Activated T-helper 1 cell treated with Interleukin-2 at 50 U/mL for 16 hours (primary cell): ENCODE measurements around the gene RHOJ.

ENCODE experiments used
- DNase-seq: peaks from one replicate; pipeline ENCODE4 v3.0.0-alpha.2; 2020; ENCODE audit warnings: low read depth

Gene RHOJ

DNA sequence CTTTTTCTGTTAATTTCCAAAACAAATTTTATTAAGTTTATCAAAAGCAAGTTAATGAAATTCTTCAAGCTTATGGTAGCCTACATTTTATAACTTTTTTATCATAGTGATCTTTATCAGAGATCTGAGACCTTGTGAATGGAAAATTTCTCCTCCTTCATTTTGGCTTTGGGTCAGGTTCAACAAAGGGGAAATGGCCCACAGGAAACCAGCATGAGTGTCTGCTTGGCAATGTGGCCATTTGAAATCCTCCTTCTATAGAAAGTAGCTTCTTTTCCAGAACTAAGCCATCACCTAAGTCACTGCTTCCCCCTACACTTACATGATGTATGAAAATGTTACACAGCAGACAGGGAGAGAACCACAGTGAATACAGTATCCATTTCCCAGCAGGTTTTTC is 1.6 kb downstream of the RHOJ start:
- DNase-seq = no peak

GRCh38 chr14:63209160-63209559 is 4.9 kb downstream of the RHOJ start:
- no peak for DNase-seq

DNA sequence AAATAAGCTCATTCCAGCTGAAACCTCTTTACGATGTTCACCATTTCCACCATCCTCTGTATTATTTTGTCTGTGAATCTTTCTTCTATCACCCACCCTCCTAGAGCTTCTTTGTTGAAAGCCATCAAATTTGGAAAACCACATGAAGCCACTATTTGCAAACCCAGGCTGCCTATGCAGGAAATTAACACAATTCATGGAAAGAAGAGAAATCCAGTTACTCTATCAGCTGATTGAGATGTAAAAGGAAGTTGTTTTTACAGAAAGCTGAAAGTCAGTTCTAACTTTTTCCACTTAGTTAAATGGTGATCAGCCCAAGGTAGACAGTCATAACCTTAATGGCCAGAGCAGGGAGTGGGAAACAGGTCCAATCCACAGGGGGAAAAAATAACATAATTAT is 6.6 kb downstream of the RHOJ start:
- DNase-seq = no peak

GRCh38 chr14:63212209-63212608 is 8.0 kb downstream of the RHOJ start:
- DNase-seq = no peak

DNA sequence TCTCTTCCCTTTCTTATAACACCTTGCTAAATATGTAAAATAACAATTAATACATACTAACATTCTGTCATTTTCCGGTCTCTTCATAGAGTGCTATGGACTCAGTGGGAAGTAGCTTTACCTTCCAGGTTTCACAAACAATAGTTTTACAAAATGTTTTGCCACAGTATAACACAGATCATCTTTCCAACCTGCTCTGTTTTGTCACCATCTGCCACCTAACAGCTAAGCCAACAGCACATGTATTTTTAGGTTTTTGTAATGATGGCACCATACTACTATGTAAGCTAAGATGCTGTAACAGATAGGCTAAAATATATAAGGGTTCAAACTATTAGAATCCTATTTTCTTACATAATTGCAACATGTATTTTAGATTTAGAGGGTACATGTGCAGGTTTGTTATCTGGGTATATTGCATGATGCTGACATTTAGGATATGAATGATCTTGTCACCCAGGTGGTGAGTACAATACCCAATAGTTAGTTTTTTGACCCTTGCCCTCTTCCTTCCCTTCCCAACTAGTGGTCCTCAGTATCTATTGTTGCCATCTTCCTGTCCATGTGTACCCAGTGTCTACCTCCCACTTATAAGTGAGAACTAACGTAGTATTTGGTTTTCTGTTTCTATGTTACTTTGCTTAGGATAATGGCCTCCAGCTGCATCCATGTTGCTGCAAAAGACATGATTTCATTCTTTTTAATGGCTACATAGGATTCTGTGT is 8.7 kb downstream of the RHOJ start:
- DNase-seq = no peak

GRCh38 chr14:63214417-63215196 is 10.4 kb downstream of the RHOJ start:
- no peak for DNase-seq

GRCh38 chr14:63220526-63220925 is 16.3 kb downstream of the RHOJ start:
- no peak for DNase-seq

DNA sequence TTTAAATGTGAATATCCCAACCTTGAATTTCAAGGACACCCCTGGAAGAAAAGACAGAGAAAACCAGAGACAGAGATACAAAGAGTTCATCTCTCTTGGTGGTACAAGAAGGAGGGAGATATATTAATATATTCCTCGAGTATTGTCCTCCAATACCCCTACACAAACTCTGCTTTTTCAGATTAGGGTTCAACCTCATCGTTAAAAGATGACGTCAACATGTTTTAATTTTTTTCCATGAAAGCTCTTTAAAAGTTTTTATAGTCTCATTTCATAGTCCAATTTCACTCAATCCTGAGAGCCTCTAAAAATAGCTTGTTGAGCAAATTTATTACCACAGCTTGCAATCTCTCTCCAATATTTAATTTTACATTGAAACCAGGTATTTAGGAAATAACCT is 19.4 kb downstream of the RHOJ start:
- DNase-seq = no peak

DNA sequence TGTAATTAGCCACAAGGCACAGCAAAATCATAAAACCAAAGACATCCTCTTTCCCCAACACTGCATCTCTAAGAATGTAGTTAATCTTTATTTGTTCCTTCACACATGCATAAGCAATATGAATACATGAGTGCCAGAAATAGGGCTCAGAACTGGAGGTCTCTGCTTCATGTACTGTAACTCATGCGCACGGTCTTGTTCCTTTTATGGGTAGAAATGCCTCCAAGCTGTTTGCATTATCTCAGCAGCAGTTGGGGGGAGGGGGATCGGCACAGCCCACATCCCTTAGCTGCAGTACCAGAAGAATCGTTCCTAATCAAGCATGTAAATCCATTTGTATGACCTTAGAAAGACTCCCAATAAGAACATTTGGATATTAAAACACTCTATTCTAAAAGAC is 20.0 kb downstream of the RHOJ start:
- no peak for DNase-seq

- DNase-seq = no peak
Measured at GRCh38 chr14:63228217-63228616, 24.0 kb downstream of the RHOJ start.

DNA sequence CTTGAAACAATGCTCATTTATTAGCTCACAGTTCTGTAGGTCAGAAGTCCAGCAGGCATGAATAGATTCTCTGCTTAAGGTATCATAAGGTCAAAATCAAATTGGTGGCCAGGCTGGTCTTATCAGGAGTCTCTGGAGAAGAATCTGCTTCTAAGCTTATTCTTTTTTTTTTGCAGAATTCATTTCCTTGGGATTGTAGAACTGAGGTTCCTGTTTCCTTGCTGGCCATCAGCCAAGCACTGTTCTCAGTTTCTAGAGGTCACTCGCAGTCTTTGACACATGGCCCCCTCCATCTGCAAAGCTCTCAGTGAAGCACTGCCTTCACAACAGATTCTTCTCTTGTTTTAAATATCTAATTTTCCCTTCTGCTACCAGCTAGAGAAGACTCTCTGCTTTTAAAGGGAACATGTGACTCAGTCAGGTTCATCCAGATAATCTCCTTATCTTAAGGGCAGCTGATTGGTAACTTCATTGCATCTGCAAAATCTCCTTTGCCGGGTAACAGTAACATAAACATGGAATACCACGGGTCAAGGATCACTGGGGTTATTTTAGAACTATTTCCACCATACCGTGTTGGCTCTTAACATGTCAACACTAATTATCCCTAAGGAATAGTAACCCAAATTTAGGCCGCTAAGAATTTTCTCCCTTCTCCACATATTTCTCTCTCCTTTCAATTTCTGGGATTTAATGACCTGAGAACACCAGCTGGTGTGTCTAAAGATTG is 25.3 kb downstream of the RHOJ start:
- DNase-seq = no peak

DNA sequence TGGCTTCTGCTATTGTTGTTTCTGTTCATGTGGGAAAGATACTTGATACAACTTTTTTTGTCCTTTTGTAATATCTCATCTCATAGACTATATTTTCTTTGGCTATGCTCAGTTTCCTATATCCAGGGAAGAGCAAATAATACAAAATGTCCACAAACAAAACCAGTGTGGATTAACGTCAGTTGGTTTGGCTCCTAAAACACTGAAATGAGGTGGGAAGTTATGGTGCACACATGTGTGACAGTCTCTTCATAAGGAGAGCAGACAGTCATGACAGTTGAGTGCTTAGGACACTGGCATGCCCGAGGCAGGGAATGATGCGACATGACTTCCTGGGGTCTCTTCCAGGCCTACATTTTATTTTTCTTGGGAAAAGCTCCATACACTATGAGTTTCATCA is 27.5 kb downstream of the RHOJ start:
- no peak for DNase-seq

DNA sequence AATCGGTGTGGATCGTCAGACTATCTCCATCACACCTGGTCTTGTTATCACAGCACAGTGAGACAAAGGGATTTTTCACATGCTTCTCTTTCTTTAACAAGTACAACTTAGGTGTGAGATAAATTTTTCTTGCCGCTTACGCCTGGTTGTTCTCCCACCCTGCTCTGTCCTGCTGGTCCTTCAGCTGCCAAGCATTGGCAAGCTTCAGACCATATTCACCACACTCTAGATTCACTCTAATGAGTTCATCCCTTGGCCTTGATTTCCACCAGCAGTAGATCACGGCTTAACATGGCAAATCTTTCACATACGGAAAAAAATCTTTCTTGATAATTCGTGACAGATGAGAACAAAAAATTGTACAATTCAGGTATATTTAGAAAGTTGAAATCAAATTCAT is 33.5 kb downstream of the RHOJ start:
- no peak for DNase-seq

- DNase-seq = no peak
Measured at GRCh38 chr14:63240221-63240620, 36.0 kb downstream of the RHOJ start.

GRCh38 chr14:63241096-63241495 is 36.9 kb downstream of the RHOJ start:
- no peak for DNase-seq

- DNase-seq = no peak
Measured at GRCh38 chr14:63243646-63244045, 39.4 kb downstream of the RHOJ start.

- no peak for DNase-seq
Measured at GRCh38 chr14:63245893-63246292, 41.6 kb downstream of the RHOJ start.

- DNase-seq = no peak
Measured at GRCh38 chr14:63248211-63248610, 44.0 kb downstream of the RHOJ start.

DNA sequence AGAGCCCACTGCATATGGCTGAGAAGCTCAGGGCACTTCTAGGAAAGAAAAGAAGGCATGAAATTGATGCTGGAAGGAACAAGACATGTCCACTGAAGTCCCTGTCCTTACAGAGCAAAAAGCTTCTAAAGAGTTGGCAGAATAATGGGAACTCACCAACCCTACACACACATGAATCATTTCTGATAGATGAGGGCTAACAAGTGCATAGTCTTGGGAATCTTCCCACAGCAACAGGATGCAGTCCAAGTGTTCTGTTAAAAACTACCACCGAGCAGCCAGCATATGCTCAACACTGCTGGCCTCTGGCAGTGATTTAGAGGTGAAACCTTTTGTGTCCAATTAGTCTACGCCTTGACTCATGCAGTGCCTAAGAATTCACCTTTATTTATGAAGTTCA is 44.8 kb downstream of the RHOJ start:
- DNase-seq = no peak

- DNase-seq = no peak
Measured at GRCh38 chr14:63257299-63257698, 53.1 kb downstream of the RHOJ start.

GRCh38 chr14:63262446-63262845 is 58.2 kb downstream of the RHOJ start:
- no peak for DNase-seq

DNA sequence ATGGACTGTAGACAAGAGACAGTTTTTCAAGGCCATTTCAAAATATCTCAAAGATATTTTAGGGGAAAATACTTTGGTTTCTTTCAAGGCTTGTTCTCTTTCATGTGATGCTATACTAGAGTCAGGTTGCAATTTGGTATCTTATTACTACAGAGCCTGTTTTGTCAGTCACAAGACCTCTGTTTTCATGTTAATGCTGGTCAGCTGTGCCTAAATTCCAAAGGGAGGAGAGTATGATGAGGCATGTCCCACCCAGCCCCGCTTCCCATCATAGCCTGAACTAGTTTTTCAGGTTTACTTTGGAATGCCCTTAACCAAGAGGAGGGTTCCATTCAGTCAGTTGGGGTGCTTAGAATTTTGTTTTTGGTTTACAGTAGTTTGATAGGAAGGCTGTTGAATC is 61.9 kb downstream of the RHOJ start:
- DNase-seq = no peak

DNA sequence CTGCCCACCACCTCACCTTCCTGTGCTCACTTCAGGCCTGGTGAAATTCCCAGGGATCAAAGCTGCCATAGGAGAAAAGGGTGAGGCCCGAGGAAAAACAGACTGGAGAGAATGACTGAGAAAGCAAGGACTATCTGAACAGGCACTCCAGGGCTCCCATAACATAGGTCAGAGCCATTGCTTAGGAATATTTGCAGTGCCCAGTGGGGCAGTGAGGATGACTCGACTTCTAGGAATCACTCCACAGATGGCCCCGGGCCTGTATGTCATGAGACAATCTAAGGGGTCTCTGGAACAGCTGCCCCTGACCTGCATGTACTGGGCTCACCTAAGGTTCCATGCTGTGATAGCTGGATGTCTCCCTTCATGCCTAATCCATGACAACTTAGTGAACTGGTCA is 62.9 kb downstream of the RHOJ start:
- DNase-seq = no peak
